CD4-positive, alpha-beta T cell treated with Interleukin-6 at 100 ng/mL for 8 hours (primary cell): ENCODE results near the gene ASXL2.
"Not testable (repeated sequence)": the region's sequence is repeated elsewhere in the genome, so short reads cannot be mapped to it uniquely, and the experiment has no call there.

ENCODE experiments used
- DNase-seq: peaks from one replicate; pipeline ENCODE4 v3.0.0-alpha.2; 2020; ENCODE audit warnings: mixed read lengths, low spot score

The ASXL2 gene

GRCh38 chr2:25735835-25736234 lies 142.5 kb downstream of the ASXL2 start:
- DNase-seq: no peak

- no peak for DNase-seq
These were observed 149.7 kb downstream of the ASXL2 start for GRCh38 chr2:25728559-25728958.

GRCh38 chr2:25726522-25726921 lies 151.8 kb downstream of the ASXL2 start:
- DNase-seq: no peak

GRCh38 chr2:25725877-25726276 lies 152.4 kb downstream of the ASXL2 start:
- DNase-seq: no peak

- no peak for DNase-seq
These were observed 153.5 kb downstream of the ASXL2 start for GRCh38 chr2:25724756-25725155.

GRCh38 chr2:25722224-25722623 lies 156.1 kb downstream of the ASXL2 start:
- DNase-seq: no peak

GRCh38 chr2:25720575-25720974 lies 157.7 kb downstream of the ASXL2 start:
- DNase-seq: no peak

- no peak for DNase-seq
These were observed 163.5 kb downstream of the ASXL2 start for GRCh38 chr2:25714740-25715139.

- DNase-seq: no peak
These were observed 165.8 kb downstream of the ASXL2 start for GRCh38 chr2:25712455-25712854.

GRCh38 chr2:25711675-25712354 lies 166.5 kb downstream of the ASXL2 start:
- DNase-seq: no peak

- no peak for DNase-seq
These were observed 167.5 kb downstream of the ASXL2 start for GRCh38 chr2:25710750-25711149.

- DNase-seq: no peak
These were observed 168.9 kb downstream of the ASXL2 start for GRCh38 chr2:25709349-25709748.

GRCh38 chr2:25707927-25708590 lies 170.2 kb downstream of the ASXL2 start:
- no peak for DNase-seq

GRCh38 chr2:25705575-25705974 lies 172.7 kb downstream of the ASXL2 start:
- DNase-seq: not testable (repeated sequence)

- no peak for DNase-seq
These were observed 176.5 kb downstream of the ASXL2 start for GRCh38 chr2:25701801-25702200.

GRCh38 chr2:25700221-25700660 lies 178.0 kb downstream of the ASXL2 start:
- peak; percentile 31 for DNase-seq

GRCh38 chr2:25699216-25699615 lies 179.1 kb downstream of the ASXL2 start:
- DNase-seq: no peak

GRCh38 chr2:25698752-25699151 lies 179.5 kb downstream of the ASXL2 start:
- DNase-seq: no peak

GRCh38 chr2:25697559-25698341 lies 180.5 kb downstream of the ASXL2 start:
- DNase-seq: no peak

GRCh38 chr2:25692737-25693445 lies 185.4 kb downstream of the ASXL2 start:
- DNase-seq: no peak

- DNase-seq: no peak
These were observed 186.1 kb downstream of the ASXL2 start for GRCh38 chr2:25692143-25692542.

GRCh38 chr2:25690058-25690457 lies 188.2 kb downstream of the ASXL2 start:
- DNase-seq: no peak
